SIG-M5 treated with dmso at 0.1 percent for 504 hours (cell line): ENCODE data around the gene TMEM138.

ENCODE experiments used
- DNase-seq: peaks from one replicate; lab custom pipeline; 2025; ENCODE audit not compliant: unreplicated experiment; lab: John Stamatoyannopoulos, UW

TMEM138 gene

DNA sequence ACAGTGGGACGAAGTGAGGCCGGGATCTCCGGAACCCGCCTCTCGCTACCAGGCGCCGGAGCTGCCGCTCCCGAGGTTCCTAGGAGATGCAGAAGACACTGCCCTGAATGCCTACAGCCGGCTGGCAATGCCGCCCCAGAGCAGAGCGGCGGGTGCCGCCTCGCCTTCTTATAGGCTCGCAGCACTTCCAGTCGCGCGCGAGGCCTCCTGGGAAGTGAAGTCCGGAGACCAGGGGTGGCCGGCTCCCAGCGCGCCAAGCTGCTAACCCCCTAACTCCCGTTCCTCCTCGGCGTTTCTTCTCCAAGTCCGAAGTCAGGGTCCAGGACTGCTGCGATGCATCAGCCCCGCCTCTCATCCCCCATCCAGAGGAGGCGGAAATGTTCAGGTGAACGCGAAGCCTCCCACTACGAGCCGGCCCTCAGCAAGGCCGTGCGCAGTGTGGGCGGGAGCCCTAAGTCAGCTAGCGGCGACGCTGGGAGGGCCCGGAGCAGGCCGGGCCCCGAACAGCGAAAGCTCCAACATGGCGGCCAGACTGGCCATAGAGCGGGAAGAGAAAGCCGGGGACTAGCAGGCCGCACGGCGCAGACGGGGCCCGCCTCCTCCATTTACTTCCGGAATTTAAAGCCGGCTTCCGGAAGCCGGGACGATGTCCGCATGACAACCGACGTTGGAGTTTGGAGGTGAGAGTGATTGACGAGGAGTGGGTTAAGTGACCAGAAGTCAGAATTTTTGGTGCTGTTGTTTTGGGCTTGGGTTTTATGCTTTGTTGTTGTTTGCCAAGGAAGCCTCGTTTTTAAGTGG, at the start of gene TMEM138, which contains the start of gene CYB561A3:
TMEM138 (plus strand) TSS at position 634 of the 801 bp plus-strand sequence. CDS start 2,017 bp downstream, outside the sequence.
CYB561A3 (minus strand) TSS at position 142 of the 801 bp plus-strand sequence. CDS start 5,169 bp downstream, outside the sequence.
- peak; percentile 95 for DNase-seq

DNA sequence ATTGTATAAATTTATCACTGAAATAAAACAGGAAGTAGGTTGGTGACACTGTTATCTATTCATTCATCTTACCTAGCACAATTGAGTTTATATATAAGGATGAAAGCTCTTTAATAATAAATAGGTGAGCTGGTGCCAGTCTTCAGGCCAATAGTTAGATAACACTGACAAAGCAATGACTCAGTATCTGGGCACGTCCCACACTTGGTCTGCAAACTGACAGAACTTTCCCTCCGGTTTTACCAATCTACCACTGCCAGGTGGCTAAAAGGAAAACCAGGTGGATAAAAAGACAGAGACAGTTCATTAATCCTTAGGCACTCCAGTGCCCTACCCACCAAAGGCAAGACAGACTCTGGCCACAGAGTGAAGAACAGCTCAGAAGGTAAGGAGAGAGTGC, 46.9 kb upstream of the TMEM138 start:
- no peak for DNase-seq

DNA sequence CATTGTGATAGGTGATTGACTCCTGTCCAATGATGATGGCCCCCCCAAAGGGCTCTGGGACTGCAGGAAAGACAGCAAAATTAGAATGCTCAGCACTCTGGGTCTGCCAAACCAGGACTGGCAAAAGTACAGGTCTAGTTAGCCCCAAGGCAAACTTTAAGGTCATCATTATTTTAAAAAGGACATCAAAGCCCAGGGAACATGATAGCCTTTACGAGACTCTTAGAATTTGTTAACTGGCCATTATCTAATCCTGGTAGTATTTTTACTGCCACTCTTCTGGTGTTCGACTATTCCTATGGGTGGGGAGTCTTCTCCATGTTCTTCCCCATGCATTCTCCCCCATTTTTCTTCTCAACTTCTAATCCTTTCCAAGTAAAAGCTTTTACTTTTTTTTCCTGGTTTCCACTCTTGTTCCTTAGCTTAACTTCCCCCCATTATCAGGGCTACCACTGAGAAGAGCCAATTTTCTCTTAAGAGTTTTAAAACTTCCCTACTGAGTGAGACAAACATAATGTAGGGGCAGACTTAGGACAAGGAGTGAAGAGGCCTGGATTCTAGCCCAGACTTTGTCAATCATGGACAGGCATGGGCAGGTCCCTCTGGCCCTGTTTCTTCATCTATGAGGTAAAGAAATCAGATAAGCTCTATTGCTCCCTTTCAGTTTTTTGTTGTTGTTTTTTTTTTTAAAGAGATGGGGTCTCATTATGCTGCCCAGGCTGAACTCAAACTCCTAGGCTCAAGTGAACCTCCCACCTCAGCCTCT, 36.3 kb upstream of the TMEM138 start:
- no peak for DNase-seq

DNA sequence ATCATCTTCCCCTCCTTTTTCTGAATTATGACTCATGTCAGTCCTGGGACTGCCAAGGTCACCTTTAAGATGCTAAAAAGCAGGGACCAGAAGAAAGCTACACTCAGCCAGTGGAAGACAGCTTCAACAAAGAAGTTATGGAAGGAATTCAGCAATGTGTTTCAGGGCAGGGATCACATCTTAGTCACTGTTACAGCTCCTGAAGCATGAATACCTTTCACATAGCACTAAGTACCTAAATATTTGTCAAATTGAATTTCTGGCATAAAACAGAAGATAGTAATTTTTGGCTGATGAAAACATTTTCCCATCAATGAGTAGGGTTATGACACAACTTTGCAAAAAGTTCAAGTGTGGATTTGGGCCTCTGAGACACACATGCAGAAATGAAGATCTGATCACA, 34.5 kb upstream of the TMEM138 start:
- no peak for DNase-seq

DNA sequence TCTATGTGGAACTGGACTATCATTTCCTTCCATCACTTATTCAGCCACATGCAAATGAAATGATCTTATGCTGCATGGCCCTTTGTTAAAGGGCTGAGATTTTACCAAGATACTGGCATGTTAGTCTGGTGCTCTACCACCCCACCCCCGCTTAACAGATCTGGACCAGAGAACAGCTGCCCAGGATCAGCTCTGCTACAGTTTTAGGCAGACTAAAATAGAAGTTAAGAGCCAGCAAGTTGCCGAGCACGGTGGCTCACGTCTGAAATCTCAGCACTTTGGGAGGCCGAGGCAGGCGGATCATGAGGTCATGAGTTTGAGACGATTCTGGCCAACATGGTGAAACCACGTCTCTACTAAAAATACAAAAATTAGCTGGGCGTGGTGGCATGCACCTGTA, 33.8 kb upstream of the TMEM138 start:
- no peak for DNase-seq

DNA sequence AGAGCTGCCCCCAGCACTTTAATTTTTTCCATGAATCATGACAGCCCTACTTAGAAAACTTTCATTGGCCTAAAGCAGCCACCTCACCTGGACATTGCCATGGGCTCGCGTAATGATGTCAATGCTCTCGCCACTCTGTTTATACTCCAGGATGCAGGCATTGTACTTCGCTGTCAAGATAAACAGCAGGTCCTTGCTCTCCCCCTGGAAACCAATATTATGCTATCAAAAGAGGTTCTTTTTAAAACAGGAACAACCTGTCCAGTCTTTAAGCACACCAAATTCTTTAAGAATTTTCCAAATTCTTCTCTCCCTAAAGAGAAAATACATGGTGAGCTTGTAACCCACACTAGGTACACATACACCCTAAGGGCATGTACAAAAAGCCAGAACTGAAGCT, 32.3 kb upstream of the TMEM138 start:
- no peak for DNase-seq

DNA sequence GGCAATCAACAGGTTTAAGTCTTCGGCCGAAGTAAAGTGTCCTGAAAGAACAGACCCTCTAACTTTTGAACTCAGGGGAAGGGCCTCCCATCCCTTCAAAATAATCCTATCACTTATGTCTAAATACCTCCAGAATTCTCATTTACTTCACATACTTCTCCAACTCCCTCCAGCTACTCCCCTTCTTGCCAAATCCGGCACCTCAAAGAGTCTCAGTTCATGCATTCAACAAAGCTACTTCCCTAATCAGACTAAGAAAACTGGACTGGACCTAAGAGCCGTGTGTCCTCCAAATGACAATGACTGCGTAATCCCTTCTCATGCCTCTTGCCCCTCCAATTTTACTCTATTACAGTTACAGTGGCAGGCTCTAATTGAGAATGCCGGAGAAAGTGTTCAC, 30.5 kb upstream of the TMEM138 start:
- peak; percentile 80 for DNase-seq

DNA sequence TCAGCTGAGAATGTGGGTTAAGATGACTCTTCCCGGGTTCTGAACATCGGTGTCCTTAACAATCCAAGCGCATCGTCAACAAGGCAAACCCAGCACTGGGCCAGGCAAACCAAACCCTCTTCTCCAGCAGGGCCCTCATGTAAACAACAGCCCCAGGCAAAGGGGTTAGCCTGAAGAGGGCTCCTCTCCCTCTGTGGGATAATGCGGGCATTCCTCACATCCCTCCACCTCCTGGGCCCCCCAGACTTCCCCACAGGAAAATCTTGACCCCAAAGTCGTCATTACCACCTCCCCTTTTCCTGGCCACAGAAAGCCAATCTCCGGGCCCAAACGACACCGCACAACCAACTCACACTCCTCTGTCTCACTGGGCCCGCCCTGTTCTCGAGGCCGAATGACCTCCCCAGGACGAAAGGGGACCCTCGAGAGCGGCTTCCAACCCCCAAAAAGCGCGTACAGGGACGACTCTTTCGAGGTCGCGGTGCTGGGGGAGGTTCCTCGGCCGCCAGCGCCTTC, 29.8 kb upstream of the TMEM138 start:
- peak; percentile 11 for DNase-seq

DNA sequence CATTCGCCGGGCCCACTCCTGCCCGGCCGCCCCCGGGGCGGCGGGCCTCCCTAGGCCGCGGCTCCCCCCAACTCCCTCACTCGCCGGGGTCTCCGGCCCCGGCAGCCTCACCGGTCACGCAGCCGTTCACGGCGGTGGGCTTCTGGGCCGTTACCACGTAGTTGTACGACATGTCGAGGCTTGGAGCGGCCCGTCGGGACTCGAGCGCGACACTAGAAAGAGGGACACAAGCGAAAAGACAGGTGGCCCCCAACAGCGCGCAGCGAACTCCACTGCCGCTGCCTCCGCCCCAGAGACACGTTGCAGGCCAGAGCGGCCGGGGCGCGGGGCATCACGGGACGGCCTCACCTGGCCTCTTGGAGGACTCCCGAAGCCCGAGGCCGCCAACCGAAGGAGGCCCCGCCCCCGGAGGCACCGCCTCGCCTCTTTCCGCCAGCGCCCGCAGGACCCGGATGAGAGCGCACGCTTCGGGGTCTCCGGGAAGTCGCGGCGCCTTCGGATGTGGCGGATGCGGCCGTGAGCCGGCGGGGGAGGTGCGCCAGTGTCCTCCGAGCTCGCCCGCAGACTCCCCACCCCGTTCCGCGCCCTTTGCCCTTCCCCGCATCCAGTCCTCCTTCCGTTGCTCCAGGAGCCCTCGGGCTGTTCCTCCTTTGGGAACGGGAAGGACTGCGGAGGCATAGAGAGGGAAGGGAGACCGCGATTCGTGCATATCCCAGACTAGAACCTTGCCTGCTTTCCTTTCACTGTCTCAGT, 29.2 kb upstream of the TMEM138 start, which contains the start of the genes DDB1 and TKFC:
DDB1 (minus strand) TSS at position 309 of the 753 bp plus-strand sequence; CDS start at position 172, 137 bp downstream.
TKFC (plus strand) TSS at position 432 of the 753 bp plus-strand sequence. CDS start 1,501 bp downstream, outside the sequence.
- peak; percentile 84 for DNase-seq

DNA sequence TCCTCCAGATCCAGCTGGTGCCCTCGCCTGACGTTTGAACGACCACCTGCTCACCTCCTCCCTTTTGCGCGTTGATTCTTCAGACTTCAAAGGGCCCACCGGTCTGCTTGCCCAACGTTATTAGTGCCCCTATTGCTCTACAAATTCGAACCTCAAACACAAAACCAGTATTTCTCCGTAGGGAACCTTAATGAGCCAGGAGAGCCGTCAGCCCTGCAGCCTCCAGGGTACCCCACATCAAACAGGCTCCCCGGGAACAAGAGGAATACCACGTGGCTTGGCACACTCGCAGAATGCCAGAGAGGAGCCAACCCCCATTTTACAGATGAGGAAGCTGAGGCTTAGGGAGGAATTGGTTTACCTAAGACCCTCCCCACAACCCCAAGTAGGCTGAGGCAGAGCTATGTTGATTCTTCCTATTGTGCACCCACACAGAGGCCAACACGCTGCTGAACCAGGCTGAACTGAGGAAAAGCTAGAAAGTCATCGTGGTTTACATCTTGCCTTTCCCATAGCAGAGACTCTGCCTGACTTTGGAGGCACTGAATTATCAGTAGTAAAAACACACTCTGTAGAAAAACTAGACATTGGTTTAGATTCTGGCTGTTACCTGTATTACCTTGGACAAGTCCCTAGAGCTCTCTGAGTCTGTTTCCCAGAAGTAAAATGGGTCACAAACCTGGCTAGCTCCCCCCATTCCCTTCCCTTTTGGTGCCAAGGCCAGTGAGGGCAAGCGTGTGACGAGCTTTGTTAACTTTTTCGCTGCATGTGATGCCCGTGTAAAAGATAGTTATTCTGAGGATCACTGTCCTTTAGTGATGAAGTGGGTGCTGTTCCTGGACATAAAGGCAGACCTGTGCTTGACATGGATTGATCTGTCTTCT, 28.4 kb upstream of the TMEM138 start:
- peak; percentile 30 for DNase-seq

DNA sequence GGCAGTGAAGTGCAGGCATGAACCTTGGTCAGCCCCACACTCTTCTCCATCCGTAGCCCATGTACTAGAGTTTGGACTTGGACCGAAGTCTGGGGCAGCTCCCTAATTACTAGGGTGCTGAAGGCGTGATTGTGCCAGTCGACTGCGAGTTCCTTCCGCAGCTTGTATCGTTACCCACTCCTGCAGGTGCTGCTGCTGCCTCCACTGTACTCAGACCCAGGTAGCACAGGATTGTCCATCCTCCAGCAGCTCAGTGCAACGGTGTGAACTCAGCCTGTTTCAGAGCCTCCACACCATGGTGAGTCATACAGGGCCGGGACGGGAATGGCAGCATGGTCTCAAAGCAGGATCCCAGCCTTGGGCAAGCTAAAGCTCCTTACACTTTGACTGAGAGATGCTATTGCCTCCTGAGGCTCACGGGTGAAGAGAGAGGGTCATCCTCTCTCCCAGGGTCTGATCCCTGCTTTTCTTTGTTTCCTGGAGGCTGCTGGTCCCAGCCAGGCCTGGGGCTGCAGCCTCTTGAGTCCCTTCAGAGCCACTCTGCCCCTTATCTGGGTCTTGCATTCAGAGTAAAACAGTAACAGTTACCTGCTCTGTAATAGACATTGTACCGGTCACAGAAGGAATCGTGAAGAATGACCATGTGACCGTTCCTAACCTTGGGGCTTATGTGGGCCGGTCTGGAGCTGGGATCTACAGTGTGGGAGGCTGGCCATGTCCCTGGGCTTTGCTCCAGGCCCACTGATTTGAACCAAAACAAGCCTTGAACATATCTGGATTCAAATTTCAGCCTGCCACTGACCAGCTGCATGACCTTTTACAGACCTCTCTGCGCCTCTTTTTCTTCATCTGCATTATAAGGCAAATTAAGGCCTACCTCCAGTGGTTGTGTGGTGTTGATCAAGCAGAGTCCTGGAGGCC, 27.5 kb upstream of the TMEM138 start:
- DNase-seq: no peak

DNA sequence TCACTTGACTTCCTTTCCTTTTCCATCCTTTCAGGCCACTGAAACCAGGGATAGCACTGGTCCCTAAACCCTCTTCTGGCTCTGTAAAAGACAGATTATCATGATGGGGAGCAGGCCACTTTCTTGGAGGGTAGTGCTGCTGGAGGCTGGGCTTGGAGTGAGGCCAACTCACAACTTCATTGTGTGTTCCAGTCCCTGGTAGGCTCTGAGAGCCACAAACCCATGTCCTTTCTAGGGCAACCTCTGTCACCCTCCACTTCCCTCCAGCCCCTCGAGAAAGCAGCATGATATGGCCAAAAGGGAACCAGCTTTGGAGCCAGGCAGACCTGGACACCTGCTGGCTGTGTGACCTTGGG, 26.8 kb upstream of the TMEM138 start:
- no peak for DNase-seq

DNA sequence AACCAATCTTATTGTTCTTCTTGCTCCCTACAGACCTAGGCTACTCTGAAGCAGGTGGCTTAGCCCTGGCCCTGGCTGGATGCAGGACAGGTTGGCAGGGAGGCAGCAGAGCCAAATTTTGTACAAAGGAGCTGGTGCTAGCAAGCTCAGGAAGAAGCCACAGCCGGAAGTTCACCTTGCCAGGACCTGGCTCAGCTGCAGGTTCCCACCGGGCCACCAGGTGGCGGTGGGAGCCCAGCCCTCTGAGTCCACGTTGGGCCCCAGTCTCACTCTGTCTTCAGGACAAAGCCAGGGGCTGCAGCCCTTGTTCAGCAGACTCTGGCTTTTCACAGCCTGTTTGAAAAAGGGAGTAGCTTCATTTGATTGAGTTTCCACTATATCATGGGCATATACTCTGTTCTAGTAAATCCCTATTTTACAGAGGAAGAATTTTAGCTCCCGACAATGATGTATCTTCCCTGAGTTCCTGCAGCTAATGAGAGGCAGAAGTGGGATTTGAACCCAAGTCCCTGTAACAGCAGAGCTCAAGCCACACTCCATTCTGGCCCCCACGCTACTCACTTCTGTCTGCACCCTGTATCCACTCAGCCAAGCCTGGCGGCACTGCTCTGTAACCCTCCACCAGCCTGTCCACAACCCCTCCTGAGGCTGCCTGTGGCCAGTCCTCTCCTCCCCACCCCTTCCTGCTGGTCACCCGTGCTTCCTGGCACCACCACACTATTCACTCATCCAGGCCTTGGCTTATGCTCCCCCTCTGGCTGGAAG, 25.8 kb upstream of the TMEM138 start:
- peak; percentile 60 for DNase-seq

DNA sequence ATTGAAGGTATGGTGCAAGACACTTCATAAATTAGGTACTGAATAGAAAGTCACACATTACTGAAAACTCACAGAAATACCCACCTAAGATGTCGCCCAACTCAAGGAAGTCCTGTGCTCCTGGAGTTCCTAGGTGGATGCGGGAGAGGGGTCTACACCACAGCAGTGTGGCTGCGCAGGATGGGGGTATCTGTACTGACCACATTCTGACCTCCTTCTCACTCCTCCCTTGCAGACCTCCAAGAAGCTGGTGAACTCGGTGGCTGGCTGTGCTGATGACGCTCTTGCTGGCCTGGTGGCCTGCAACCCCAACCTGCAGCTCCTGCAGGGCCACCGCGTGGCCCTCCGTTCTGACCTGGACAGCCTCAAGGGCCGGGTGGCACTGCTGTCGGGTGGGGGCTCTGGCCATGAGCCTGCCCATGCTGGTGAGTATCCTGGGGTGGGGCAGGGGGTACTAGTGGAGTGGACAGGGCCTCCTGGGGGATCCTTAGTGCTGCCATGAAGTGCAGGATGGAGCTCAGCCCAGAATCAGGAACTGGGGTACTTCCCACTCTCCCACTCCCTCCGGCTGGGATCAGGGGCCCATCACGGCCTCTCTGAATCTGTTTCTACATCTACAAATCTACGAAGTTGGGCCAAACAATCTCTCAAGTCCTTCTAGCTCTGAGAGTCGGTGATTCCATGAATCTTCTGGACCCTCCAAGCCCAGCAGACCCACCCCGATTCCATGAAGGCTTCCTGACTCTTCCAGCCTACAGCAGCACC, 24.3 kb upstream of the TMEM138 start:
- DNase-seq: no peak

DNA sequence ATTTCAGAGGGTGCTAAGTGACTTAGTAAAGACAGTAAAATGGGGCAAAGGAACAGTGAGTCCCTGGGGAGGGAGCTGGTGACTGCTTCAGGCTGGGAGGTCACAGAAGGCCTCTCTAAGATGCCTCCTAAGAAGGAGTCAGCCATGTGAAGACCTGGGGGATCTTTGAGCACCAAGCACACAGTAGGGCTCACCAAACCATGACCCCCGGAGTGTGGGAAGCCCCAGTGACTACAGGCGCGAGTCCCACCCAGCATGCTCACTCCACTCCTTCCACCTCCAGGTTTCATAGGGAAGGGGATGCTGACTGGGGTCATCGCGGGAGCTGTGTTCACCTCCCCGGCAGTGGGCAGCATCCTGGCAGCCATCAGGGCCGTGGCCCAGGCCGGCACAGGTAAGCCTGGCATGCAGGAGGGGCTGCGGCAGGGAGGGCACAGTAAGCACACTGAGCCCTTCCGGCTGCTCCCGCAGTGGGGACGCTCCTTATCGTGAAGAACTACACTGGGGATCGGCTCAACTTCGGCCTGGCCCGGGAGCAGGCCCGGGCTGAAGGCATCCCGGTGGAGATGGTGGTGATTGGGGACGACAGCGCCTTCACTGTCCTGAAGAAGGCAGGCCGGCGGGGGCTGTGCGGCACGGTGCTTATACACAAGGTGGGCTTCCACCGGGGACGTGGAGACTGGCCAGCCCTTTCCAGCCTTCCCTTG, 23.2 kb upstream of the TMEM138 start:
- no peak for DNase-seq

DNA sequence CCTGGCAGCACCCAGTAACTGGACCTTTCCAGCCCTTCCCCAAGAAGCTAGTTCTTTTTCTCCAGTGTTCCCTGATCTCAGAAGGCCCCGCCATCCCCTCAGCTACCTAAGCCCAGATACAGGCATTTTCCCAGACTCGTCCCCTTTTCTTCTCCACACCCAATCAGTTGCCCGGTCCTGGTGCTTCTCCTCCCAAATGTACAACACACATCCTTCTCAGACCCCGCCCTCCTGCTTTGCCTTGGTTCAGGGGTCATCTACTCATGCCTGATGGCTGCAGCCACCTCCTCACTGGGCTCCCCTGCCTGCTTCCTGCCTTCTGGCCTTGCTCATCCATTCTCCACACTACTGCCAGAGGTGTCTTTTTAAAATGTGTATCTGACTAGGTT, 22.7 kb upstream of the TMEM138 start:
- DNase-seq: no peak

DNA sequence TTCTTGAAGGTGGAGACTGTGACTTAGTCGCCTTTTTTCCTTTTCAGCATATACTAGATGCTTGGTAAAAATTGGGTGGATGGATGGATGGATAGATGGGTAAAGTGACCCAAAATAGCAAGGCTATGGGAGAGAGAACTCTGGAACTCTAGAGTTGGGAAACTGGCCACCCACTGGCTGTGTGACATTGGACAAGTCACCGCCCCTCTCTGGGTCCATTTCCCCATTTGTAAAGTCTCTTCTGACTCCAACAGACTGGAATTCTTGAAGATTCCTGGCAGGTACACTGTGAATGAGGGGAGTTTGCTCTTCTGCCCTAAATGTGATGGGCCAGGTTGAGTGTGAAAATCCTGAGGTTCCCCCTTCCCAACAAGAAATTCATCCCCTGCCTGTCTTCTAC, 21.2 kb upstream of the TMEM138 start:
- no peak for DNase-seq
